HG03565 (cell line): Measurements from ENCODE around the gene ANLN.

Source experiments
- ATAC-seq: cut with Tn5 transposase; IDR thresholded peaks from one replicate; pipeline ENCODE4 v1.9.1; 2021; ENCODE audit warnings: mild to moderate bottlenecking, moderate library complexity; ENCODE audit not compliant: unreplicated experiment

Gene ANLN, protein sequence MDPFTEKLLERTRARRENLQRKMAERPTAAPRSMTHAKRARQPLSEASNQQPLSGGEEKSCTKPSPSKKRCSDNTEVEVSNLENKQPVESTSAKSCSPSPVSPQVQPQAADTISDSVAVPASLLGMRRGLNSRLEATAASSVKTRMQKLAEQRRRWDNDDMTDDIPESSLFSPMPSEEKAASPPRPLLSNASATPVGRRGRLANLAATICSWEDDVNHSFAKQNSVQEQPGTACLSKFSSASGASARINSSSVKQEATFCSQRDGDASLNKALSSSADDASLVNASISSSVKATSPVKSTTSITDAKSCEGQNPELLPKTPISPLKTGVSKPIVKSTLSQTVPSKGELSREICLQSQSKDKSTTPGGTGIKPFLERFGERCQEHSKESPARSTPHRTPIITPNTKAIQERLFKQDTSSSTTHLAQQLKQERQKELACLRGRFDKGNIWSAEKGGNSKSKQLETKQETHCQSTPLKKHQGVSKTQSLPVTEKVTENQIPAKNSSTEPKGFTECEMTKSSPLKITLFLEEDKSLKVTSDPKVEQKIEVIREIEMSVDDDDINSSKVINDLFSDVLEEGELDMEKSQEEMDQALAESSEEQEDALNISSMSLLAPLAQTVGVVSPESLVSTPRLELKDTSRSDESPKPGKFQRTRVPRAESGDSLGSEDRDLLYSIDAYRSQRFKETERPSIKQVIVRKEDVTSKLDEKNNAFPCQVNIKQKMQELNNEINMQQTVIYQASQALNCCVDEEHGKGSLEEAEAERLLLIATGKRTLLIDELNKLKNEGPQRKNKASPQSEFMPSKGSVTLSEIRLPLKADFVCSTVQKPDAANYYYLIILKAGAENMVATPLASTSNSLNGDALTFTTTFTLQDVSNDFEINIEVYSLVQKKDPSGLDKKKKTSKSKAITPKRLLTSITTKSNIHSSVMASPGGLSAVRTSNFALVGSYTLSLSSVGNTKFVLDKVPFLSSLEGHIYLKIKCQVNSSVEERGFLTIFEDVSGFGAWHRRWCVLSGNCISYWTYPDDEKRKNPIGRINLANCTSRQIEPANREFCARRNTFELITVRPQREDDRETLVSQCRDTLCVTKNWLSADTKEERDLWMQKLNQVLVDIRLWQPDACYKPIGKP

GRCh38 chr7:36389371-36390198 lies at the start of gene ANLN:
ANLN (plus strand) TSS chr7:36389862; CDS start chr7:36390027, 165 bp downstream.
- ATAC-seq, result peak; percentile 70

DNA sequence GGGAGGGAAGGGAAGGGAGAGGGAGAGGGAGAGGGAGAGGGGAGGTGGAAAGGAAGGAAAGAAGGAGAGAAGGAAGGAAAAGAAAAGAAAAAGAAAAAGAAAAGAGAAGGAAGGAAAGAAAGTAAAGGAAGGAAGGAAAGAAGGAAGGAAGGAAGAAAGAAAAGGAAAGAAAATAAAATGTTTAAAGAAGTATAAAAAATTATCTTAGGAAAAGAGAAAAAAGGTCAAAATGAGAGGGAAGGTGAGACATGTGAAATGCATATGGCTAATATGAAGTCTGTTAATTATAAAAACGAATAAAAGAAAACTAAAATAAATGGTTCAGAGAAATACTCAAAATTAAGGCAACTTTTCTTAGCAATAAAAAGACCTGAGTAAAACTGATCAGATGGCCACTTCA lies 46.1 kb upstream of the ANLN start:
- ATAC-seq, result no peak

DNA sequence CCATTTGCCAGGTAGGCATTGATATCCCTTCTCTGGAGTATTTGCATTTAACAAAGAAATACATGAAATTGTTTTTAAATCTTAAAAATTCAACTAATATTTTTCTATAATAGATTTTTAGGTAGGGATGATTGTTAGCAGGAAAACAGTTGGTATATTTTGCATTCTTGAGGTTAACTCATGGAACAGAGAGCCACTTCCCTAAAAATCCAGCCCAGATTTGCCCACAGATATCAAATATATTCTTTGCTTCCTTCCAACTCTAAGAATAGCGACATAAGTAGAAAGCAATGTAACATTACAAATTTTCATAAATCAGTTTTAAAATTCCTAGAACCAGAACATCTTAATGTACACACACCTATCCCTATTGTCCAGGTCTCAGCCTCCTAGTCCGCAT lies 45.0 kb upstream of the ANLN start:
- ATAC-seq, result no peak

DNA sequence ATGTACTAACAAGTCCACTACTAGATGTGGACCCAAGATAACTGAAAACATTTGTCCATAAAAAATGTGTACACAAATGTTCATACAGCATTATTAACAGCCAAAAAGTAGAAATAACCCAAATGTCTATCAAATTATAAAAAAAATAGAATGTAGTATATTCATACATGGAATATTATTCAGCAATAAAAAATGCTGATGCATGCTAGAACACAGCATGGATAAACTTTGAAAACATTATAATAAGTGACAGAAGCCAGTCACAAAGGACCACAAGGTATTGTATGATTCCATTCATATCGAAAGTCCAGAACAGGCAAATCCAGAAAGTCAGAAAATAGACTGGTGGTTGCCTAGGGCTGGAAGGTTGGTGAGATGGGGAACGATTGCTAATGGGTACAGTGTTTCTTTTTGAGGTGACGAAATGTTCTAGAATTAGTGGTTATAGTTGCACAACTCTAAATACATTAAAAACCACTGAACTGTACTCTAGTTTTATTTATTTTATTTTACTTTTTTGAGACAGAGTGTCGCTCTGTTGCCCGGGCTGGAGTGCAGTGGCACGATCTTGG lies 43.3 kb upstream of the ANLN start:
- no peak for ATAC-seq

DNA sequence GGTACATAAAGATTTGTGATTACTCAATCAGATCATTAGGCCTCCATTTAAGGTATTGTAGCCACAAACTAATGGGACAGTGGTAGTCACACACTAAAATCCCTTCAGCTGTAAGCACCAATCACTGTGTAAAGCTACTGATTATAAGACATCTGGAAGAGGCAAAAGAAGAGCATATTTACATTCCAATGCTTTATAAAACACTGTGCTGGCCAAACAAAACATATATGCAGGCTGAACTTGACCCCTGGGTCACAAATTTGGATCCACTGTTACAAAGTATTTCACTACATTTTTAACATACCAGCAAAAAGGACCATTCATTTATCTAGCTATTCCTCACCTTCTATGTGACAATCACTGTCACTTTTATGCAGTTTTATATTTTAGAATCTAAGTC lies 41.4 kb upstream of the ANLN start:
- no peak for ATAC-seq

- ATAC-seq, result no peak
Measured at GRCh38 chr7:36348771-36349170, 40.9 kb upstream of the ANLN start.

DNA sequence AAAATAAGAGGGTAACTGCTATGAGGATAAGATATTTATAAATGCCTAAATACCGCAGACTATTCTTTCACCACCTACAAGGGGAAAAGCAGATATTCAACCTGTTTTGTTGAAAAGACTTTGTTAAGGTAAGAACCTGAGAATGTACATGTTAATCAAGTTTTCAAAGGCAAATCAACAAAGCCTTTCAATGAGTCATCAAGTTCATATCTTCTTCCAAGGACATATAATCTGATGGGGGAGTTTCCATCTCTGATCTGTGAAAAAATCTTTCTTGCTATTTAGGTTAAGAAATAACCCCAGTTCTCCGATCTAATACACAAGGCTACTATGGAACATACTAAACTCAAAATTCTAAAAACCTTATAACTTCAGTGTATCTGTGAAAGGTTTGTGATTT lies 40.0 kb upstream of the ANLN start:
- ATAC-seq, result no peak

DNA sequence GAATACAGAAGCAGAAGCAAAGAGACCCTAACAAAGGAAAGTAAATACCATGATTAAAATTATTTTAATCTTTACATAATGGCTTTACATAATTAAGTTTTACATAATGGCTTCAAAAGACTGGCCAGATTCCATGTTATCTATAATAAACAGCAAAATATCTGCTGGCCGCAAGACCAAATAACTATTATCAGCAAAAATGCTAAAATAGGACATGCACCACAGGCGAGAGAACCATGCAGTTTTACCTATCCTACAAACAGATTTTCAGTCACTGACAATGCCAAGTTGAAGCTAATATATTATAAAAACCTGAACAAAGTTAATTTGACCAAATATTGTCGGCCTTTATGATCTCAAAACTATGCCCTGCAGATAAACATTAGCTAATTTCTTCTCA lies 34.2 kb upstream of the ANLN start:
- ATAC-seq, result no peak

GRCh38 chr7:36357054-36357453 lies 32.6 kb upstream of the ANLN start:
- no peak for ATAC-seq

DNA sequence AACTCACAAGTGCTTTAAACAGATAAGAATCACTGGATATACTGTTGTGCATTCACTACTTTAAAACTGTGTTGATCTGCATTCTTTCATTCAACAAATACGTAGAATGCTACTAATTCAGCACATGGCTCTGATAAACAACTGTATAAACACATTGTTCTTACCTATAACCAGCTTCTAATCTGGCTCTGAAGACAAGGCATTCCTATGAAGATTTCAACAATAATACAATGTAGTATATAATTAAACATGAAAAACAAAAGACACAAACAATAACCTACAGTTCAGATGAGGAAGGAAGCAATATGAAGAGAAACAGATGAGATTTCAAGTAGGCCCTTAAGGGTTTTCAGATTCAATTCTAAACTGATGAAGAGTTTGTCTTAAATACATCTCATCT lies 31.1 kb upstream of the ANLN start:
- ATAC-seq, result no peak

DNA sequence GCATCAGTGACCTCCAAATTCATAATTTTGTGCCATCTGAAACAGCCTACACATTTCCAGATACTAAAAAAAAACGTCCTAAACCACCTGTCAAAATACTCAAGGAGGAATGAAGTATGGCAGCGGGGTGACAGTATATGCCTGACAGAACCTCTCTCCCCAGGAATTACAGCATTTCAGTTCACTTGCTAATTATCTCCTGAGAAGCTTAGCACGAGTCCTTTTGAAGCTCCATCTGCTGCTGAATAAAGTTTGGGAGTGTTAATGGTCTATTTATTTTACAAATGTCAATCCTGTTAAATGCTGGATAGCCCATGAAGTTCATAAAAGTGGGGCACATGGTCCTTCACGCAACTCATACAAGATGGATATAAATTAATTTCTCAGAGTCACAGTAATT lies 29.4 kb upstream of the ANLN start:
- no peak for ATAC-seq

- ATAC-seq, result no peak
Measured at GRCh38 chr7:36361227-36361626, 28.4 kb upstream of the ANLN start.

DNA sequence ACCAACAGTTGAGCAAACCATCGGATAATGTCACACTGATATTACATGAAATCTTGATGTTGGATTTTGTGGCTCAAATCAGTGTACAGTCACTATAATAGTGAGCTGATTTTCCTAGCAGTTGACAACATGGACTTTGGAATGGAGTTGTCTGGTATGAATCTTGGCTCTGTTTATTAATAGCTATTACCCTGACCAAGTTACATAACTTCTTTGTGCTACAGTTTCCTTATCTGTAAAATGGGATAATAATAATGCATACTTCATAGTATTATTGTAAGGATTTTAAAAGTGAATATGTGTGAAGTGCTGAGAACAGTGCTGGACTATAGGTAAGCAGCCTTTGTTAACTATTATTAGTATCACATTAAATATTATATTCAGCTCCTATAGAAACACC lies 26.1 kb upstream of the ANLN start:
- no peak for ATAC-seq

GRCh38 chr7:36366005-36366717 lies 23.5 kb upstream of the ANLN start:
- no peak for ATAC-seq

GRCh38 chr7:36366718-36367560 lies 22.7 kb upstream of the ANLN start:
- ATAC-seq, result peak; percentile 98

DNA sequence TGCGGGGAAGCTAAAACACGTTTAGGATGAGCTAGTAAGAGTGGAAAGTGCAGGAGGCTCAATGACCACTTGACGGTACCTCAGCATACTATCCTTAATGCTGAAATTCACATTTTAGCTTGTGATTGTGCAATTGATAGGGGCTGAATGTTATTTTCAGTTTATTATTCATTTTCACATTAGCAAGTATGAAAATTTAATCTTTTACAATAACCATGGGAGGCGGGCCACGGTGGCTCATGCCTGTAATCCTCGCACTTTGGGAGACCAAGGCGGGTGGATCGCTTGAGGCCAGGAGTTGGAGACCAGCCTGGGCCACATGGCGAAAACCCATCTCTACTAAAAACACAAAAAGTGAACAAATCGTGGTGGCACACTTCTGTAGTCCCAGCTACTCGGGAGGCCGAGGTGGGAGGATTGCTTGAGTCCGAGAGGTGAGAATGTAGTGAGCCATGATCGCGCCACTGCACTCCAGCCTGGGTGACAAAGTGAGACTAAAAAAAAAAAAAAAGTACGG lies 22.0 kb upstream of the ANLN start:
- no peak for ATAC-seq

DNA sequence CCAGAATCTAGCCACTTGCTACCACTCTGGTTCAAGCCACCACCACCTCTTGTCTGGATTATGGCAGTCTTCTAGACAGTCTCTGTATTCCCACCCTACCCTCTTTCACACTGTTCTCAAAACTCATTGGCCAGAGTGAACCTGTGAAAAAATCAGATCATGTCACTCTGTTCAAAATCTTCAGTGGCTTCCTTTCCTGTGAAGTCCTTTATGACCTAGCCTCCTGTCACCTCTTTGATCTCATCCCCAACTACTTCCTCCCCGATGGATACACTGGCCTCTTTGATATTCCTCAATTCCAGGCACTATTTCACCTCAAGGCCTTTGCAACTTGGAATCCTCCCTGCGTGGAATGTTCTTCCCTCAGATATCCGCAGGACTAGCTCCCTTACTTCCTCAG lies 21.2 kb upstream of the ANLN start:
- no peak for ATAC-seq

GRCh38 chr7:36369171-36369570 lies 20.5 kb upstream of the ANLN start:
- no peak for ATAC-seq

DNA sequence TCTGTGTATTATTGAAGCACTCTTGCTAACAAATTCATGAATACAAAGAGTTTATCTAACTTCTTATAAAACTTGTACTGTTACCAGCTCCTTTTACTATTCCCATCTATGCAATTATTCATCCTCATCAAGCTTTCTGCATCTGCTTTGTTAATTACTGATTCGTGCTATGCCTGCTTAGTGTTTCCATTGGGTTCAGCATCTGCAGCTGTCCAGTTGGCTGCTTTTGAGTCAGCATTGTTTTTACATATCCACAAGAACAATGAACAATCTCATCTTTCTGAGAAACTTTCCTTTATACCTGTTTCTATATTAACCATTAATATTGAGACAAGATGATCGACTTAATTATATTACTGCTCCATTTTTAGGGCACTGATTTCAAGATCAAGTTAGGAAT lies 19.6 kb upstream of the ANLN start:
- no peak for ATAC-seq
